Loucy (cell line): Measurements from ENCODE around the gene NFKBIA.
"Not testable (repeated sequence)": the region's sequence is repeated elsewhere in the genome, so short reads cannot be mapped to it uniquely, and the experiment has no call there.

Experiments used
- H2AFZ ChIP-seq: fragments of 200-600 bp; sonication (generic); 2 replicates; pipeline ENCODE4 v1.6.0; 2016; ENCODE audit warnings: antibody characterized with exemption, mild to moderate bottlenecking, low read length, moderate library complexity
- H3F3A ChIP-seq: fragments of 200-600 bp; 2 replicates; pipeline ENCODE4 v1.6.0; 2016; ENCODE audit warnings: antibody characterized with exemption, low read depth, mild to moderate bottlenecking
- H3K27me3 ChIP-seq: fragments of 200-600 bp; sonication (generic); 2 replicates; pipeline ENCODE4 v1.6.1; 2014; ENCODE audit warnings: low read length, mild to moderate bottlenecking; ENCODE audit not compliant: insufficient read depth, poor library complexity, severe bottlenecking
- H3K36me3 ChIP-seq: fragments of 200-600 bp; sonication (generic); 2 replicates; pipeline ENCODE4 v1.6.1; 2016; ENCODE audit warnings: low read length; ENCODE audit not compliant: insufficient read depth
- H3K4me1 ChIP-seq: fragments of 200-600 bp; sonication (generic); 2 replicates; pipeline ENCODE4 v1.5.1; 2014; ENCODE audit warnings: low read length, mild to moderate bottlenecking; ENCODE audit not compliant: insufficient read depth, poor library complexity, severe bottlenecking
- H3K4me2 ChIP-seq: fragments of 200-600 bp; sonication (generic); 2 replicates; pipeline ENCODE4 v1.6.0; 2014; ENCODE audit warnings: antibody characterized with exemption, low read length, low read depth, mild to moderate bottlenecking; ENCODE audit not compliant: poor library complexity, severe bottlenecking
- H3K4me3 ChIP-seq: fragments of 200-600 bp; sonication (generic); 2 replicates; pipeline ENCODE4 v1.5.1; 2014; ENCODE audit warnings: low read length, mild to moderate bottlenecking, mixed read lengths; ENCODE audit not compliant: poor library complexity, severe bottlenecking
- H3K79me2 ChIP-seq: fragments of 200-600 bp; sonication (generic); 2 replicates; pipeline ENCODE4 v1.6.1; 2014; ENCODE audit warnings: low read length; ENCODE audit not compliant: insufficient read depth
- H3K9ac ChIP-seq: fragments of 200-600 bp; sonication (generic); 2 replicates; pipeline ENCODE4 v1.6.0; 2014; ENCODE audit warnings: mild to moderate bottlenecking, low read depth, low read length, moderate library complexity; ENCODE audit not compliant: poor library complexity, severe bottlenecking
- H3K9me2 ChIP-seq: fragments of 200-600 bp; sonication (generic); replicated peaks from 2 replicates; pipeline ENCODE4 v1.6.1; 2016; ENCODE audit warnings: low read depth, low read length, mixed read lengths
- H3K9me3 ChIP-seq: fragments of 200-600 bp; sonication (generic); 2 replicates; pipeline ENCODE4 v1.6.1; 2014; ENCODE audit warnings: mild to moderate bottlenecking, antibody characterized with exemption, low read length, low read depth; ENCODE audit not compliant: insufficient read depth
- H4K20me1 ChIP-seq: fragments of 200-600 bp; sonication (generic); 2 replicates; pipeline ENCODE4 v1.6.0; 2014; ENCODE audit warnings: antibody characterized with exemption, low read length, mild to moderate bottlenecking; ENCODE audit not compliant: insufficient read depth, poor library complexity, severe bottlenecking
- EZH2phosphoT487 ChIP-seq: fragments of 200-600 bp; IDR thresholded peaks from 2 replicates; pipeline ENCODE4 v1.6.1; 2018; ENCODE audit warnings: antibody characterized with exemption, mild to moderate bottlenecking, moderate library complexity, borderline replicate concordance
- TF ChIP-seq, protein P1 (sequence below): fragments of 200-600 bp; sonication (generic); conservative IDR thresholded peaks from 2 replicates; pipeline ENCODE4 v1.5.1; 2014; ENCODE audit warnings: mild to moderate bottlenecking, antibody characterized with exemption, low read length

The NFKBIA gene

DNA sequence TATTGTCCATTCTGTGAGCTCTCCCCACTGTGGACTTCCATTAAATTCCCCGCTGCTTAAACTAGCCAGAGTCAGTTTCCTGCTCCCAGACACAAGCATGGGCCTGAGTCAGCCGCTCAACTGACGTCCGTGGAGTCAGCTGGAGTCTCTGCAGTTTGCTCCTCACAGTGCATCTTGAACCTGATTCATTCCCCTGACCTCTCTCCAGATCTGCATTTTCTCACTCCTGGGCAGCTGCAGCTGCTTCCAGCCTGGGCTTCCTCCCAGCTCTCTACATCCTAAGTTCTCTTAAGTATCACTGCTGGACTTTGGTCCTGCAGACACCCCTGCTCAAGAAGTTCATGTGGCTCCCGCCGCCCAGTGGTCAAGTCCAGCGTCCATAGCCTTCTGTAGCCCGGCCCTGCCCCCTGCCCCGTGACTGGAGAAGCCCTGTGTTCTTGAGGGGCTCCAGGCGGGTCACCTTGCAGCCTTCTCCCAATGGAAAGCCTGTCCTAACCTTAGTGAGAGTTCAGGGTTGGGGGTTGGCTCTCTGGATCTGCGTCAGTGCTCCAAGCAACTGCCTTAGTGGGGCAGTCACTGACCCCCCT, 20.0 kb downstream of the NFKBIA start:
- Histone ChIP-seq H3K9me2 (no peaks in the 10 kb centered on the region), H3K79me2 (no peaks in the 10 kb centered on the region), H3K27me3 (no peaks in the 10 kb centered on the region), H3K9me3 (no peaks in the 10 kb centered on the region), H3K4me3 (no peak overlapping the region), H4K20me1 (no peaks in the 10 kb centered on the region), H3K9ac (no peak overlapping the region), H3K36me3 (no peaks in the 10 kb centered on the region), H3K4me2 (no peak overlapping the region), H3K4me1 (no peaks in the 10 kb centered on the region), H2AFZ (no peak overlapping the region), H3F3A (no peaks in the 10 kb centered on the region)
- TF ChIP-seq, protein P1, sequence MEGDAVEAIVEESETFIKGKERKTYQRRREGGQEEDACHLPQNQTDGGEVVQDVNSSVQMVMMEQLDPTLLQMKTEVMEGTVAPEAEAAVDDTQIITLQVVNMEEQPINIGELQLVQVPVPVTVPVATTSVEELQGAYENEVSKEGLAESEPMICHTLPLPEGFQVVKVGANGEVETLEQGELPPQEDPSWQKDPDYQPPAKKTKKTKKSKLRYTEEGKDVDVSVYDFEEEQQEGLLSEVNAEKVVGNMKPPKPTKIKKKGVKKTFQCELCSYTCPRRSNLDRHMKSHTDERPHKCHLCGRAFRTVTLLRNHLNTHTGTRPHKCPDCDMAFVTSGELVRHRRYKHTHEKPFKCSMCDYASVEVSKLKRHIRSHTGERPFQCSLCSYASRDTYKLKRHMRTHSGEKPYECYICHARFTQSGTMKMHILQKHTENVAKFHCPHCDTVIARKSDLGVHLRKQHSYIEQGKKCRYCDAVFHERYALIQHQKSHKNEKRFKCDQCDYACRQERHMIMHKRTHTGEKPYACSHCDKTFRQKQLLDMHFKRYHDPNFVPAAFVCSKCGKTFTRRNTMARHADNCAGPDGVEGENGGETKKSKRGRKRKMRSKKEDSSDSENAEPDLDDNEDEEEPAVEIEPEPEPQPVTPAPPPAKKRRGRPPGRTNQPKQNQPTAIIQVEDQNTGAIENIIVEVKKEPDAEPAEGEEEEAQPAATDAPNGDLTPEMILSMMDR: no peak
- TF ChIP-seq EZH2phosphoT487: no peak

DNA sequence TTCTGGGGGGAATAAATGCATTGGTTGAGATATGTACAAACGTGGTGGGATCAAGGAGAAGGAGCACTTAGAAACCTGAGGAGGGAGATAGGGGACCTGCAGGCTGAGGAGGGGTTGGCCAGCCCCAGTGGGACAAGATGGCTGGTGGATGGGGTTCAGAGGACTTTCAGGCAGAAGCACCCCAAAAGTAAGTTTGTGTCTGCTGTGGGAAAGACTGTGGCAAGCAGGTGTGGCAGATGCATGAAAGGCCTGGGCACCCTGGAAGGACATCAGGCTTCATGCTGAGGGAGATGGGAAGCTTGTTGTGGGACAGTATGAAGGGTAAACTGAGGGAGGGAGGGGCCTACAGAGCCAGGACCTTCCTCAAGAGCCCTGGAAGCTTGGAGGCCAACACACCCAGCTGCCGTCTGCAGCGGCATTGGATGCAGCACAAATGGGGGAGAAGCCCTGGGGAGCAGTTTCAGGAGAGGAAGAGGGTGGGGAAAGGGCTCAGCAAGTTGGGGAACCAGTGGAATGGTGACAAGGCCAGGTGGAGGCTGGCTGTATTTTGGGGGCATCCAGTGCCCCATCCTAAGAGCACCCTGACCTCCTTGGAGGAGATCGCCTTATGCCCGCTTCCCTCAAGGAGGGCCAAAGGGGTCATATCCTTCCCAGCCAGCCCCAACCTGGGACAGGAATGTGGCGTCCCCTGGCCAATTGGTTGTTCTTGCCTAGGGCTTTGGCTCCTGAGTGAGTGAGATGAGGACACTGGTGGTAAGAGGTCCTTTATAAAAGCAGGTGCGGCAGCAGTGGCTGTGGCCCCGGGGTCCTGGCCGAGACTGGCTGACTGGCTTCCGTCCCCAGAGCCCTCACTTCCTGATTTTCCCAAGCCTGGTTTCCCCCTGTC, 20.7 kb downstream of the NFKBIA start:
- Histone ChIP-seq H3F3A (no peaks in the 10 kb centered on the region), H3K4me2 (no peak overlapping the region), H3K4me3 (no peak overlapping the region), H4K20me1 (no peaks in the 10 kb centered on the region), H3K9me2 (no peaks in the 10 kb centered on the region), H3K79me2 (no peaks in the 10 kb centered on the region), H3K4me1 (no peaks in the 10 kb centered on the region), H2AFZ (no peak overlapping the region), H3K27me3 (no peaks in the 10 kb centered on the region), H3K9ac (no peak overlapping the region), H3K9me3 (no peaks in the 10 kb centered on the region), H3K36me3 (no peaks in the 10 kb centered on the region)
- TF ChIP-seq EZH2phosphoT487: no peak
- TF ChIP-seq, protein P1: no peak

DNA sequence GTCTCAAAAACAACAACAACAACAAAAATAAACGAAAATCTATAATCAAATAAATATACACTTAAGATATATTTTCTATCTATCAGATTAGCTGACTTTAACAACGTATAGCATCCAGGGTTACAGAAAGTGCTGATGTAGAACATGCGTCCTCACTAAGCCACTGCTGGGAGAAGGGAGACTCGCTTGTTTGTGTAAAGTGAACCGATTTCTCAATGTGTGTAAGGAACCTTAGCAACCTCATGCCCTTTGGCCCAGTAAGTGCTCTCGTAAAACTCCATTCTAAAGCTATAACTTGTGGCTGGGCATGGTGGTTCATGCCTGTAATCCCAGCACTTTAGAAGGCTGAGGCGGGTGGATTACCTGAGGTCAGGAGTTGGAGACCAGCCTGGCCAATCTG, 23.8 kb downstream of the NFKBIA start:
- no peaks in the 10 kb centered on the region for H3K4me1 ChIP-seq
- H2AFZ ChIP-seq: no peak overlapping the region
- H3K9me2 ChIP-seq: no peaks in the 10 kb centered on the region
- no peaks in the 10 kb centered on the region for H3K27me3 ChIP-seq
- no peaks in the 10 kb centered on the region for H3K9me3 ChIP-seq
- no peaks in the 10 kb centered on the region for H3K36me3 ChIP-seq
- H4K20me1 ChIP-seq: no peaks in the 10 kb centered on the region
- no peaks in the 10 kb centered on the region for H3K79me2 ChIP-seq
- H3K4me3 ChIP-seq: no peak overlapping the region
- no peak for TF ChIP-seq EZH2phosphoT487
- TF ChIP-seq, protein P1: no peak
- no peak overlapping the region for H3K4me2 ChIP-seq
- H3F3A ChIP-seq: no peaks in the 10 kb centered on the region
- H3K9ac ChIP-seq: no peak overlapping the region

DNA sequence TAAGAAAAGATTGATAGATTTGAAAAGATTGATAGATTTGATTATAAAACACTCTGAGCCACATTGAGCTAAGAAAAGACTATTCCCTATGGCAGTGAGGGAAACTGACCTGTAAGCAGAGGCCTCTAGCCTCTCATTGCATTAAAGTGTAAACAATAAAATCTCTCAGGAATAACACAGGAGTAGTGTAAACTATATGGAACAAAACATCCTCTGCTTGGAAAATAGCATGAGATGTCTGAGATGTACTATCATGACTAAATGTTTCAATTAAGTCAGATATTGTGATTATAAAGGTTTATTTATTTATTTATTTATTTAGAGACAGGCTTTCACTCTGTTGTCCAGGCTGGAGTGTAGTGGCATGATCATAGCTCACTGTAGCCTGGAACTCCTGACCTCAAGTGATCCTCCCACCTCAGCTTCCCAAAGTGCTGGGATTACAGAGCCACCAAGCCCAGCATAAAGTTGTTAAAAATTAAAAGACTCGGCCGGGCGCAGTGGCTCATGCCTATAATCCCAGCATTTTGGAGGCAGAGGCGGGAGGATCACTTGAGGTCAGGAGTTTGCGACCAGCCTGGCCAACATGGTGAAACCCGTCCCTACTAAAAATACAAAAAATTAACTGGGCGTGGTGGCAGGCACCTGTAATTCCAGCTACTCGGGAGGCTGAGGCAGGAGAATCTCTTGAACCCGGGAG, 25.2 kb downstream of the NFKBIA start:
- H3K4me2 ChIP-seq, H3K4me3 ChIP-seq, H3K27me3 ChIP-seq, H3K79me2 ChIP-seq, H3K9me2 ChIP-seq, H3F3A ChIP-seq, H3K4me1 ChIP-seq, H4K20me1 ChIP-seq, H3K9me3 ChIP-seq, H2AFZ ChIP-seq, H3K36me3 ChIP-seq, H3K9ac ChIP-seq: not testable (repeated sequence)
